ENCODE results near the gene VASN.
"Not testable (repeated sequence)": the region's sequence is repeated elsewhere in the genome, so short reads cannot be mapped to it uniquely, and the experiment has no call there.

Gene VASN

GRCh38 chr16:4328046-4328781 lies 43.4 kb upstream of the VASN start:
- H3K36me3 ChIP-seq = peaks cover 16% of the 10 kb centered on the region
- H3K4me2 ChIP-seq = peak overlapping the region; percentile 98
- no peak for TF ChIP-seq Cebpa-rat (IDR thresholded peaks at IDR 0.05)
- peak overlapping the region; percentile 70 for H3K4me3 ChIP-seq
- H3K4me1 ChIP-seq = peaks cover 71% of the 10 kb centered on the region
- peaks cover 71% of the 10 kb centered on the region for H4K20me1 ChIP-seq
- H3K27ac ChIP-seq = peak overlapping the region; percentile 90
- no peaks in the 10 kb centered on the region for H3K9me3 ChIP-seq
- H3K27me3 ChIP-seq = no peaks in the 10 kb centered on the region
- H3K9ac ChIP-seq = peak overlapping the region; percentile 78

GRCh38 chr16:4328782-4329775 lies 42.6 kb upstream of the VASN start:
- Histone ChIP-seq H3K36me3 (peaks cover 25% of the 10 kb centered on the region), H3K27me3 (no peaks in the 10 kb centered on the region), H3K9ac (peak overlapping the region; percentile 78), H4K20me1 (peaks cover 71% of the 10 kb centered on the region), H3K4me3 (peak overlapping the region; percentile 70), H3K9me3 (no peaks in the 10 kb centered on the region), H3K27ac (peak overlapping the region; percentile 90), H3K4me2 (peak overlapping the region; percentile 98), H3K4me1 (peaks cover 63% of the 10 kb centered on the region)
- TF ChIP-seq Cebpa-rat (IDR thresholded peaks at IDR 0.05) = no peak

- 0 out of 2 replicates have a peak overlapping the region, but pooled peaks have one; percentile 41 for H3K27ac ChIP-seq
- H3K4me2 ChIP-seq = 0 out of 2 replicates have a peak overlapping the region, but pooled peaks have one; percentile 98
- H3K9me3 ChIP-seq = no peaks in the 10 kb centered on the region
- no peak overlapping the region for H3K9ac ChIP-seq
- H3K27me3 ChIP-seq = no peaks in the 10 kb centered on the region
- H3K36me3 ChIP-seq = peaks cover 38% of the 10 kb centered on the region
- no peak overlapping the region for H3K4me3 ChIP-seq
- TF ChIP-seq Cebpa-rat (IDR thresholded peaks at IDR 0.05) = no peak
- H4K20me1 ChIP-seq = peaks cover 69% of the 10 kb centered on the region
- peaks cover 59% of the 10 kb centered on the region for H3K4me1 ChIP-seq
These were observed 41.3 kb upstream of the VASN start for GRCh38 chr16:4330277-4330874.

- no peak for TF ChIP-seq Cebpa-rat (IDR thresholded peaks at IDR 0.05)
- H3K36me3 ChIP-seq = peaks cover 54% of the 10 kb centered on the region
- peaks cover 78% of the 10 kb centered on the region for H4K20me1 ChIP-seq
- H3K27ac ChIP-seq = no peak overlapping the region
- H3K4me1 ChIP-seq = peaks cover 44% of the 10 kb centered on the region
- no peak overlapping the region for H3K9ac ChIP-seq
- H3K4me3 ChIP-seq = no peak overlapping the region
- H3K9me3 ChIP-seq = no peaks in the 10 kb centered on the region
- no peaks in the 10 kb centered on the region for H3K27me3 ChIP-seq
- no peak overlapping the region for H3K4me2 ChIP-seq
These were observed 39.6 kb upstream of the VASN start for GRCh38 chr16:4332083-4332482.

- no peak overlapping the region for H3K27ac ChIP-seq
- H3K9ac ChIP-seq = no peak overlapping the region
- H3K36me3 ChIP-seq = peaks cover 61% of the 10 kb centered on the region
- no peak for TF ChIP-seq Cebpa-rat (IDR thresholded peaks at IDR 0.05)
- H3K4me1 ChIP-seq = peaks cover 46% of the 10 kb centered on the region
- no peak overlapping the region for H3K4me2 ChIP-seq
- no peaks in the 10 kb centered on the region for H3K9me3 ChIP-seq
- peaks cover 84% of the 10 kb centered on the region for H4K20me1 ChIP-seq
- H3K27me3 ChIP-seq = no peaks in the 10 kb centered on the region
- H3K4me3 ChIP-seq = no peak overlapping the region
These were observed 38.9 kb upstream of the VASN start for GRCh38 chr16:4332623-4333307.

- no peak overlapping the region for H3K9ac ChIP-seq
- H3K27me3 ChIP-seq = no peaks in the 10 kb centered on the region
- no peak overlapping the region for H3K4me3 ChIP-seq
- no peak overlapping the region for H3K27ac ChIP-seq
- no peak overlapping the region for H3K4me2 ChIP-seq
- H3K4me1 ChIP-seq = peaks cover 47% of the 10 kb centered on the region
- peaks cover 66% of the 10 kb centered on the region for H3K36me3 ChIP-seq
- no peaks in the 10 kb centered on the region for H3K9me3 ChIP-seq
- peaks cover 89% of the 10 kb centered on the region for H4K20me1 ChIP-seq
- no peak for TF ChIP-seq Cebpa-rat (IDR thresholded peaks at IDR 0.05)
These were observed 38.4 kb upstream of the VASN start for GRCh38 chr16:4333308-4333638.

GRCh38 chr16:4333714-4334113 lies 37.9 kb upstream of the VASN start:
- H4K20me1 ChIP-seq = peaks cover 91% of the 10 kb centered on the region
- H3K27me3 ChIP-seq, H3K27ac ChIP-seq, H3K4me3 ChIP-seq, H3K9ac ChIP-seq, H3K9me3 ChIP-seq, H3K4me2 ChIP-seq: not testable (repeated sequence)
- H3K36me3 ChIP-seq = peaks cover 70% of the 10 kb centered on the region
- peaks cover 42% of the 10 kb centered on the region for H3K4me1 ChIP-seq

GRCh38 chr16:4334724-4335495 lies 36.7 kb upstream of the VASN start:
- H3K27ac ChIP-seq = no peak overlapping the region
- no peak overlapping the region for H3K4me3 ChIP-seq
- H3K9me3 ChIP-seq = no peaks in the 10 kb centered on the region
- no peak for TF ChIP-seq Cebpa-rat (IDR thresholded peaks at IDR 0.05)
- H4K20me1 ChIP-seq = peaks cover 91% of the 10 kb centered on the region
- H3K4me2 ChIP-seq = no peak overlapping the region
- peaks cover 82% of the 10 kb centered on the region for H3K36me3 ChIP-seq
- H3K4me1 ChIP-seq = peaks cover 36% of the 10 kb centered on the region
- H3K9ac ChIP-seq = peak overlapping the region; percentile 26; the same call in 1 of the 2 replicates
- no peaks in the 10 kb centered on the region for H3K27me3 ChIP-seq
